Adrenal gland (tissue), 12 donors: ENCODE results near the gene CFLAR. TPM values are rescaled to one million over a fixed set of nuclear protein-coding genes. Genes with fewer than 3 reads are reported as not detected.
"Not testable (repeated sequence)": the region's sequence is repeated elsewhere in the genome, so short reads cannot be mapped to it uniquely, and the experiment has no call there.

ENCODE experiments used
- DNase-seq, 7 donors: peaks; one replicate each; pipeline ENCODE4 v3.0.0-alpha.2; 2019 to 2020
- H3K27ac ChIP-seq, 5 donors: fragments of 200-600 bp; sonication (generic) in 4 of 5; 1 replicate in 3 of 5; 2 replicates in 2 of 5; pipeline versions ENCODE4 v1.5.1 to v1.8.0; 2016 to 2020; ENCODE audit warnings: mild to moderate bottlenecking in 1 of 5
- H3K27me3 ChIP-seq: fragments of 200-600 bp; 2 replicates; pipeline ENCODE4 v1.8.0; 2021
- H3K36me3 ChIP-seq, 2 donors: fragments of 200-600 bp; replicated peaks in 1 of 2; 1 replicate in 1 of 2; 2 replicates in 1 of 2; pipeline versions ENCODE4 v1.5.1 to v1.8.0; 2018 to 2022
- H3K4me1 ChIP-seq, 2 donors: fragments of 200-600 bp; replicated peaks in 1 of 2; 1 replicate in 1 of 2; 2 replicates in 1 of 2; pipeline versions ENCODE4 v1.5.1 to v1.8.0; 2018 to 2021
- H3K4me3 ChIP-seq, 4 donors: fragments of 200-600 bp; sonication (generic) in 3 of 4; one replicate each; pipeline ENCODE4 v1.5.1; 2016 to 2018
- H3K9me3 ChIP-seq, 3 donors: fragments of 200-600 bp; sonication (generic) in 1 of 3; replicated peaks in 1 of 3; 1 replicate in 2 of 3; 2 replicates in 1 of 3; pipeline versions ENCODE4 v1.5.1 to v1.8.0; 2016 to 2021
- POLR2A ChIP-seq, 2 donors: fragments of 450-650 bp; IDR thresholded peaks; one replicate each; pipeline ENCODE4 v1.6.1; 2017; ENCODE audit warnings: antibody characterized with exemption in 2 of 2, mild to moderate bottlenecking in 2 of 2, moderate library complexity in 1 of 2
- WGBS, 4 donors: extraction: QIAGEN DNeasy Blood & Tissue Kit in 2 of 4; methylation state at CpG; one replicate each; pipeline versions ENCODE4 v1.1.5 to v1.1.7; 2013 to 2017; 5-methylcytosine and 5-hydroxymethylcytosine counted together
- intact Hi-C, 2 donors: fragments of 100-400 bp; cut with DNase I; formaldehyde crosslinking; loops; one replicate each; pipeline versions ENCODE4 v1.14.1 to v1.15.0; 2022 to 2023
- polyA plus RNA-seq, 3 donors: library from polyadenylated mRNA; stranded (reverse); fragments of 200-250 nt in 2 of 3; fragments of 350-450 nt in 1 of 3; fragmentation: Illumina TruSeq in 1 of 3; extraction: RNeasy Lipid Tissue Mini Kit (QIAGEN cat#74804) in 1 of 3; gene quantifications; one replicate each; pipeline ENCODE4 v1.2.3, GENCODE V29; 2013 to 2014
- total RNA-seq, 9 donors: library from RNA; depleted of rRNA in 4 of 9; stranded (reverse); fragments of >200 nt in 4 of 9; fragments of 120-200 nt in 1 of 9; fragmentation: NEBNext Ultra II Directional in 1 of 9; extraction: Animal tissue kit (Norgen Biotek cat#: 25700) in 1 of 9; gene quantifications; one replicate each; pipeline versions ENCODE4 v1.1.0 to v1.2.4, GENCODE V29; 2013 to 2023
- TF ChIP-seq, protein P1 (sequence below), 6 experiments: fragments of 450-650 bp in 4 of 6; fragments of 200-600 bp in 2 of 6; sonication (generic) in 1 of 6; IDR thresholded peaks; 1 replicate in 5 of 6; 2 replicates in 1 of 6; pipeline versions ENCODE4 v1.5.1 to v1.8.0; 2016 to 2021; ENCODE audit warnings: antibody characterized with exemption in 6 of 6, mild to moderate bottlenecking in 2 of 6, moderate library complexity in 1 of 6
- donor health status: healthy with polysubstance abuse.
- donor health status: Bipolar disorder and iron deficiency.
- donor health status: DM: yes; HTN: yes; CAD: no.
- donor health status: DM: no; HTN: no; CAD: no.
- donor health status: DM: no; HTN: no; CAD: no.
- donor health status: DM: yes; HTN: yes; CAD: no.

Gene CFLAR
- total and polyA plus RNA-seq, 12 donors = 47.1 to 267 (median 91.8) TPM

DNA sequence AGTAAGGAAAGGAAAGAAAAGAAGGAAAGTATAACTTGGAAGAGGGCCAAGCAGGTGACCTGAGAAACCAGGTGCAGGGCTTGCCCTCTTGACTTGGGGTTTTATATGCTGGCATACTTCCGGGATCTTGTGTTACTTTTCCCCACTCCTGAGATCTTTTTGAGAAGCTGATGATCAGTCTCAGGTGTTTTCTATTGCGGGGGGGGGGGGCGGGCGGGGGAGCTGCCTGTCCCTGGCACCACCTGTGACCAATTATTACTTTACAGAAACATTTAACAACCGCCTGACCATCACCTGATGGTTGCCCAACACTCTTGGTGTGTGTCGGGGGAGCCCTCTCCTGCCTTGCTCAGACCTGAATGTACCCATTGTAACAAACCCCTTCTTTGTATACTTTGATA, 60.1 kb downstream of the CFLAR start:
- no peaks in the 10 kb centered on the region for H3K36me3 ChIP-seq
- 48 to 82% (median 58%) methylated on average over 6 of the region's 6 CpGs for WGBS, 4 donors
- intact Hi-C loops = loop anchor here (5.0 to 10.0 kb wide), 2 partner anchors 101 to 269 kb away; partner anchors contain the start of genes HYCC2 (in 1 of the 2) and NDUFB3 (in 1 of the 2)

DNA sequence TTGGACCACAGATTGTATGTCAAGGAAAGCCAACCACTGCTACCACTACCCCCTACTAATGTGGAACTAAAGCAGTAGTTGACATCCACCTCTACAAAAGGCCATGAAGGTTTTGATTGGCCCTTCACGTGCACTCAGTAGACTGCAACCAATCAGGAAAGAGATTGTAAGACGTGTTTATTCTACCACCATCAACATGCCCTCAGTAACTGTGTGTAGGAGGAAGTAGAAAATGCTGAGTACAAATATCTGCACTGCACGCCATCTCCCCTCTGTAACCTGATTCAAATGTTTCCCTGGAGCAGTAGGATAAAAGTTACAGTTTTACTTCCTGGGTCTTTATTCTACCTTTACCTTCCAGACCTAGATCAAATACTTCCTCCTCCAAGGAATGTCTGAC, 64.0 kb downstream of the CFLAR start:
- no peak for TF ChIP-seq POLR2A (IDR thresholded peaks at IDR 0.05)
- TF ChIP-seq, protein P1, sequence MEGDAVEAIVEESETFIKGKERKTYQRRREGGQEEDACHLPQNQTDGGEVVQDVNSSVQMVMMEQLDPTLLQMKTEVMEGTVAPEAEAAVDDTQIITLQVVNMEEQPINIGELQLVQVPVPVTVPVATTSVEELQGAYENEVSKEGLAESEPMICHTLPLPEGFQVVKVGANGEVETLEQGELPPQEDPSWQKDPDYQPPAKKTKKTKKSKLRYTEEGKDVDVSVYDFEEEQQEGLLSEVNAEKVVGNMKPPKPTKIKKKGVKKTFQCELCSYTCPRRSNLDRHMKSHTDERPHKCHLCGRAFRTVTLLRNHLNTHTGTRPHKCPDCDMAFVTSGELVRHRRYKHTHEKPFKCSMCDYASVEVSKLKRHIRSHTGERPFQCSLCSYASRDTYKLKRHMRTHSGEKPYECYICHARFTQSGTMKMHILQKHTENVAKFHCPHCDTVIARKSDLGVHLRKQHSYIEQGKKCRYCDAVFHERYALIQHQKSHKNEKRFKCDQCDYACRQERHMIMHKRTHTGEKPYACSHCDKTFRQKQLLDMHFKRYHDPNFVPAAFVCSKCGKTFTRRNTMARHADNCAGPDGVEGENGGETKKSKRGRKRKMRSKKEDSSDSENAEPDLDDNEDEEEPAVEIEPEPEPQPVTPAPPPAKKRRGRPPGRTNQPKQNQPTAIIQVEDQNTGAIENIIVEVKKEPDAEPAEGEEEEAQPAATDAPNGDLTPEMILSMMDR (IDR thresholded peaks at IDR 0.05) = no peak
- intact Hi-C loops = loop anchor here in 1 of 2 donors (5.0 kb wide), 1 partner anchor 52 kb away; no protein-coding TSS in a partner anchor
- H3K4me1 ChIP-seq = peaks cover 0 to 9% of the 10 kb centered on the region in 2 donors
- no peaks in the 10 kb centered on the region for H3K9me3 ChIP-seq
- H3K27ac ChIP-seq = no peak overlapping the region
- no peaks in the 10 kb centered on the region for H3K27me3 ChIP-seq
- 44 to 60% (median 54%) methylated on average over 3 of the region's 3 CpGs for WGBS, 4 donors
- no peaks in the 10 kb centered on the region for H3K36me3 ChIP-seq
- no peak for DNase-seq
- no peak overlapping the region for H3K4me3 ChIP-seq

More for the DNA sequence above, 60.1 kb downstream of the CFLAR start:
- TF ChIP-seq, protein P1 (IDR thresholded peaks at IDR 0.05) = no peak
- no peak for TF ChIP-seq POLR2A (IDR thresholded peaks at IDR 0.05)
- Histone ChIP-seq H3K4me1 (peaks cover 0 to 4% of the 10 kb centered on the region in 2 donors), H3K9me3 (no peaks in the 10 kb centered on the region), H3K4me3 (no peak overlapping the region), H3K27me3 (no peaks in the 10 kb centered on the region), H3K27ac (no peak overlapping the region)
- no peak for DNase-seq

DNA sequence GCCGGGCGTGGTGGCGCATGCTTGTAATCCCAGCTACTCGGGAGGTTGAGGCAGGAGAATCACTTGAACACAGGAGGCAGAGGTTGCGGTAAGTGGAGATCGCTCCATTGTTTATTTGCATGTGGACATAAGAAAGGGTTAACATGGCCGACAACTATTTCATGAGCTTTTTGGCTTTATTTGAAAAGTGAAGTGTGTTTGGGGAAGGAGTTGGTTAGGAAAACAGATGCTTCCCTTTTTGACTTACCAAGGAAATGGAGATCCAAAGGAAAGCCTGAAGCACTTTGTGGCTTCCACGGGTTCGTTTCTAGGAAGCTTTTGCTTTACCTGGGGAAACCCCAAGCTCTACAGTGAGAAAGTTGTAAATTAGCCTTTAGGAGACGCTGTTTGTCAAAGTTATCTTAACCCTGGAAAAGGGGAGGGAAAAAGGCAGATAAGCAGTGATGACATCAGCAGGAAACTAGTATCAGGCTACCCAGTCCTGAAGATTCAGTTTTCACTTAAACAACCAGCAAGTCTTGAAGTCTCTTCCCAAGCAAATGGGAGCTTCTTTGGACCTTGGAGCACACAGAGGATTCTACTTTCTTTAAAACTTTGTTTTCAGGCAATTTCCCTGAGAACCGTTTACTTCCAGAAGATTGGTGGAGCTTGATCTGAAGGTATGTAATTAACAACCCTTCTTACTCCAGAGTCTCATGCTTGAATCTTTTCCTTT, 66.8 kb downstream of the CFLAR start, which contains the start of gene CASP10:
Gene CASP10 (plus strand): TSS at position 492 of the 715 bp plus-strand sequence. CDS start 2,637 bp downstream, outside the sequence.
- no peaks in the 10 kb centered on the region for H3K9me3 ChIP-seq
- peaks cover 0 to 5% of the 10 kb centered on the region in 2 donors for H3K4me1 ChIP-seq
- peak within 1 kb of the TSS; percentile 11 to 60 (median 25) for H3K4me3 ChIP-seq
- H3K27ac ChIP-seq = peak within 1 kb of the TSS in 4 of 5 donors; percentile 28 to 61 (median 40)
- no peak for DNase-seq
- TF ChIP-seq POLR2A (IDR thresholded peaks at IDR 0.05) = peak; percentile 13 to 36
- TF ChIP-seq, protein P1 (IDR thresholded peaks at IDR 0.05) = peak in 5 of 6 experiments; percentile 36 to 54 (median 42)
- no peaks in the 10 kb centered on the region for H3K27me3 ChIP-seq
- 35 to 43% (median 41%) methylated on average over 11 of the region's 11 CpGs for WGBS, 4 donors
- no peaks in the 10 kb centered on the region for H3K36me3 ChIP-seq
- intact Hi-C loops = loop anchor here in 1 of 2 donors (5.0 kb wide), 1 partner anchor 49 kb away; no protein-coding TSS in a partner anchor

DNA sequence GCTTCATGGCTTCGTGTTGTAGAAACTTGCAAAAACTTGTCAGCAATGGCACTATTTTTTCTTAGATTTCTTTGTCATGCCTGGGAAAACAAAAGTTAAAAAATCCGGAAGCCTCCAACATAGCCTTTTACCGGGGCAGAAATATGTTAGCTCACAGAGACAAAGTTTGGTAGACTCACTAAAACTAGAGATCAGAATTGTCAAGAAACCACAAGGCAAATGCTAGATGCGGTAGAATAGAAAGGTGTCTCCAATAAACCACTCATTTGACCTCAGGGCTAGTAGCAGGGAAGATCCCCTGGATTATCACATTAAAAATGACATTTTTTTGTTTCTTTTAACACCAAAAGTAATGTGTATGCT, 67.4 kb downstream of the CFLAR start:
- Histone ChIP-seq H3K27ac (peak overlapping the region in 4 of 5 donors; percentile 28 to 61 (median 40)), H3K4me3 (peak overlapping the region; percentile 11 to 60 (median 25)), H3K36me3 (no peaks in the 10 kb centered on the region), H3K9me3 (no peaks in the 10 kb centered on the region), H3K4me1 (peaks cover 0 to 5% of the 10 kb centered on the region in 2 donors), H3K27me3 (no peaks in the 10 kb centered on the region)
- no peak for DNase-seq
- no peak for TF ChIP-seq POLR2A (IDR thresholded peaks at IDR 0.05)
- TF ChIP-seq, protein P1 (IDR thresholded peaks at IDR 0.05) = no peak
- WGBS, 4 donors = 24 to 36% (median 30%) methylated on average over 4 of the region's 4 CpGs
- intact Hi-C loops = loop anchor here in 1 of 2 donors (5.0 kb wide), 1 partner anchor 49 kb away; no protein-coding TSS in a partner anchor

DNA sequence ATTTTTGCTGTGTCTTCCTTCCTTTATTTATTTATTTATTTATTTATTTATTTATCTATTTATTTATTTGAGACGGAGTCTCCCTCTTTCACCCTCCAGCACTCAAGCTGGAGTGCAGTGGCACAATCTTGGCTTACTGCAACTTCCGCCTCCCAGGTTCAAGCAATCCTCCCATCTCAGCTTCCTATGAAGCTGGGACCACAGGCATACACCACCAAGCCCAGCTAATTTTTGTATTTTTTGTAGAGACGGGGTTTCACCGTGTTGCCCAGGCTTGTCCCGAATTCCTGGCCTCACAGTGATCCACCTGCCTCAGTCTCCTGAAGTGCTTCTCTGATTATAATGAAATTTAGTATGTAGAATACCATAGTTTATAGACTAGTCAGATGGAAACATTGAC, 67.9 kb downstream of the CFLAR start:
- 58 to 67% (median 61%) methylated on average over 5 of the region's 5 CpGs for WGBS, 4 donors
- H3K4me1 ChIP-seq, H3K36me3 ChIP-seq, H3K9me3 ChIP-seq, H3K27me3 ChIP-seq, DNase-seq: not testable (repeated sequence)
- H3K4me3 ChIP-seq = peak overlapping the region in 2 of 4 donors; percentile 23 to 60
- intact Hi-C loops = loop anchor here in 1 of 2 donors (5.0 kb wide), 1 partner anchor 48 kb away; no protein-coding TSS in a partner anchor
- H3K27ac ChIP-seq = peak overlapping the region in 1 of 5 donors; percentile 42

DNA sequence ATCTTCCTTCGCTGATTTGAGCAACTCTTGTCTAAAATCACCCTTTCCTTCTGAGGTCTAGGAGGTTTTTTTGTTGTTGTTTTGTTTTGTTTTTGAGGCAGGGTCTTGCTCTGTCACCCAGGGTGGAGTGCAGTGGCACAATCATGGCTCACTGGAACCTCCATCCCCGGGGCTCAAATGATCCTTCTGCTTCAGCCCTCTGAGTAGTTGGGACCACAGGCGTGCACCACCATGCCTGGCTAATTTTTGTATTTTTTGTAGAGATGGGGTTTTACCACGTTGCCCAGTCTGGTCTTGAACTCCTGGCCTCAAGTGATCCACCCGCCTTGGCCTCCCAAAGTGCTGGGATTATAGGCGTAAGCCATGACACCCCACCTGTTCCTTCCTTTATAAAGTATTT, 68.3 kb downstream of the CFLAR start:
- not testable (repeated sequence) for H3K27me3 ChIP-seq, DNase-seq, H3K27ac ChIP-seq, H3K36me3 ChIP-seq, H3K9me3 ChIP-seq, H3K4me1 ChIP-seq
- WGBS, 4 donors = 63 to 75% (median 70%) methylated on average over 6 of the region's 6 CpGs
- H3K4me3 ChIP-seq = peak overlapping the region in 1 of 4 donors; percentile 60
- intact Hi-C loops = loop anchor here in 1 of 2 donors (5.0 kb wide), 1 partner anchor 48 kb away; no protein-coding TSS in a partner anchor
